SKM-1 (cell line): ENCODE measurements around the gene KCNQ4.

Source experiments
- DNase-seq: peaks from one replicate; lab custom pipeline; 2025; ENCODE audit not compliant: unreplicated experiment; lab: John Stamatoyannopoulos, UW

KCNQ4 gene

DNA sequence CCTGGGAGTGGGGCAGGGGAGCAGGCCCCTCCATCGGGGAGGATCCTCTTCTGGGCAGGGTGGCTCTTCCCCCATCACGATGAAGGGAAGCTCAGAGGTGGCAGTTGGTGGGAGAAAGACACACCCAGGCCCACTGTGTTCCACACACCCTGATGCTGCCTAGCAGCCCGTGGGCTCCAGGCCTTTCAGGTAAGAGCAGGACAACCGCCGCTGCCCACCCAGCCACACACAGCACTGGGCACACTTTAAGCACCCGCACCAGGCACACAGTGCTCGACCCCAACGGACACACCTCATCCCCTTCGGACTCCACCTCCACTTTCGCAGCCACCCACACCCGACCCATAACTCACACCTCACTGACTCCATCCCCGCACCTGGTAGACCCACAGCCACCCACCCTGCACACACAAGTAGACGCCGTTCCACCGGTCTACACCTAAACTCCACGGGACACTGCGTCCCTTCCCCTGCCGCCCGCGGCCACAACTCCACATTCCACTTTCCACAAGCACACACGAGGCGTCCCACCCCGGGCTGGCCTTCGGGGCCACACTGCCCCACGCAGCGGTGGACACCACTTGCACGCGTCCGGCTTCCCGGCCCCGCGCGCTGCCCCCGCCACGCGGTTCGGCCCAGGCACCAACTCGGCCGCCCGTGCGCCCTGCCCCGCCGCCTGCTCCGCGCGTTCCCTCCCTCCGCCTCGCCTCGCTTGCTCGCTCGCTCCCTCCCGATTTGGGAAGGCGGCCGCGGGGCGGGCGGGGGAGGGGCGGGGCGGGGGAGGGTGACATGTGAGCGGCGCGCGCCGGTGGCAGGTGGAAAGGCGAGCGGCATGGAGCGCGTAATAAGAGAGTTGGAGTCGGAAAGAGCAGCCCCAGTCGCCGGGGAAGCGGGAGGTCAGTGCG lies at the start of gene KCNQ4:
Gene KCNQ4 (plus strand): TSS at position 787 of the 905 bp plus-strand sequence. CDS start 307 bp downstream, outside the sequence.
- DNase-seq, result no peak

DNA sequence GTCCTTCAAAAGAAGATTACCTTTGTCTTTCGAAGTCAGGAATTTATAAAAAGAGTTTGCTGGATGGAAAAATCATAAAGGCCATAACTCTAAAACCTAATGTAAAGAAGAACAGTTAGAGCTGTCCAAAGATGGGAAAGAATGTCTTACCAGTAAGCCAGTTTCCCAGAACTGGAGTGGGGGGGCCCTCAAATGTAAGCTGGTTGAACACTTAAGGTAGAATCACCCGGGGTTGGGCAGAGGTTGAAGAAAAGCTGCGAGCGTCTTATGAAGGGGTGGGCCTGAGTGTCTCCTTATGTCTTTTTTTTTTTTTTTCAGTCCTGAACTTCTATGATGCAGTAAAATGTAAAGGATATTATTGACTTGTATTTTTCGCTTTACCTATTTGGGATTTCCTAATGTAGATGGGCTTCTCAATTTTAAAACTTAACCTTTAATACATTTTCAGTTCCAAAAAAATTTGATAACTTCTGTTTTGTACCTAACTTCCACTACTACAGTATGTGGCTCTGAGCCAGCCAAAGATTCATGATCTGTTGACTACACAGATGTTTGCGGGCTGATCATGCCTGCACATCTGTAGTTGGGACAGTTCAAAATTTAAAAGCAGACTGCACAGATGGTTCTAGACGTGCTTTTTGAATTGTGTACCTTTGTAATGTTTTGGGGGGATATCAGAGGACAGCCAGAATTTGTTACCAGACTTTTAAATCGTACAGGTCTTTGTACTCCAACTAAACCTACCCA lies 48.5 kb upstream of the KCNQ4 start:
- no peak for DNase-seq

DNA sequence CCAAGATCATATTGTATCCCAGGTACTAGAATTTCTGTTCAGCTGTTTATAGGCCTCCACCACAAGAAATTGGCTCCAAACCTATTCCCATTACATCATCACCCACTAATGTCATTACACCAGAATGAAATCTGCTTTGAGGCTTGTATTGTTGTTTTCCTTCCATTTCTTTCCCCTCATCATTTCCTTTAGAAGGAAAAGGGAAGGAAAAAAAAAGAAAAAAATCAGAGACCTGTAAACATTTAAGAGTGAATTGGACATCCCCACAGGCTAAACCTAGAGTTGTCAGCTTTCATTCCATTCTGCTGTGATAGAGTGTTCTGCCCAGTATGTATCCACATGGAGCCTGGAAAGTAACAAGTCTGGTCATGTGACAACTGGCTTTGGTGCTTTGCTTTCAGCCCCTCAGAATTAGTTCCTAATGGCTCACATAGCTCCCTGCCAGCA lies 47.5 kb upstream of the KCNQ4 start:
- DNase-seq, result no peak

DNA sequence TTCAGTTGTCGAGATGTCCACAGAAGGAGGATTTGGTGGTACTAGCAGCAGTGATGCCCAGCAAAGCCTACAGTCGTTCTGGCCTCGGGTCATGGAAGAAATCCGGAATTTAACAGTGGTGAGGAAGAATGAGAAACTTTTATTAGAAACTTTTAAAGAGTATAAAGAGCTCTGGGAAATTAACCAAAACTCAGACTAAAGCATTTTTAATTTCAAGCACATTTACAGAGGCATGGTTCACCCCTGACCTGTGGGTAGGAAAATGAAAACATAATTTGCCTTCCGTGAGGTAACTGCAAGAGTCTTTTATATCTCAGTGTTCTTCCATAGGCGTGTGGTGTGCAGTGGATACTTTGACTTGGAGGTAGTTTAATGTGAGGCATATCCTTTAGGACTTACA lies 44.8 kb upstream of the KCNQ4 start:
- no peak for DNase-seq

DNA sequence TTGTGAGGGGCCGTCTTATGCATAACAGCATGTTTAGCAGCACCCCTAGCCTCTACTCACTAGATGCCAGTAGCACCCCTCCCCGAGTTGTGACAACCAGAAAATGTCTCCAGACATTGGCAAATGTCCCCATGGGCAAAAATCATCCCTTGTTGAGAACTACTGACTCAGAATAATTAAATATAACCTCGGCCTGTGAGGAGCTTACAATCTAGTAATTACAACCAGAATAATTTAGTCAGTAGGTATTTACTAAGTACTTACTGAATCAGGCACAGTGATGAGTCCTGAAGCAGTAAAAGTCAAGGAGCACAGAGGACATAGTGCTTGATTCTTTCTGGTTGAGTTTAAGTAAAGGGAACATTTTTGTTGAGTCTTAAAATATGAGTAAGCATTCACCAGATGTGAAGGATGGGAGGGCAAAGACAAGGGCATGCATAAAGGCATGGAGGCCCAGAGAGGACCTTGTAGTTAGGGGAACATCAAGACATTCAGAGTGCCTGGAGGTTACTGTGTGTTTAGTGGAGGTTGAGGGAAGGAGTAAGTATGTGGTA lies 44.1 kb upstream of the KCNQ4 start:
- DNase-seq, result no peak

DNA sequence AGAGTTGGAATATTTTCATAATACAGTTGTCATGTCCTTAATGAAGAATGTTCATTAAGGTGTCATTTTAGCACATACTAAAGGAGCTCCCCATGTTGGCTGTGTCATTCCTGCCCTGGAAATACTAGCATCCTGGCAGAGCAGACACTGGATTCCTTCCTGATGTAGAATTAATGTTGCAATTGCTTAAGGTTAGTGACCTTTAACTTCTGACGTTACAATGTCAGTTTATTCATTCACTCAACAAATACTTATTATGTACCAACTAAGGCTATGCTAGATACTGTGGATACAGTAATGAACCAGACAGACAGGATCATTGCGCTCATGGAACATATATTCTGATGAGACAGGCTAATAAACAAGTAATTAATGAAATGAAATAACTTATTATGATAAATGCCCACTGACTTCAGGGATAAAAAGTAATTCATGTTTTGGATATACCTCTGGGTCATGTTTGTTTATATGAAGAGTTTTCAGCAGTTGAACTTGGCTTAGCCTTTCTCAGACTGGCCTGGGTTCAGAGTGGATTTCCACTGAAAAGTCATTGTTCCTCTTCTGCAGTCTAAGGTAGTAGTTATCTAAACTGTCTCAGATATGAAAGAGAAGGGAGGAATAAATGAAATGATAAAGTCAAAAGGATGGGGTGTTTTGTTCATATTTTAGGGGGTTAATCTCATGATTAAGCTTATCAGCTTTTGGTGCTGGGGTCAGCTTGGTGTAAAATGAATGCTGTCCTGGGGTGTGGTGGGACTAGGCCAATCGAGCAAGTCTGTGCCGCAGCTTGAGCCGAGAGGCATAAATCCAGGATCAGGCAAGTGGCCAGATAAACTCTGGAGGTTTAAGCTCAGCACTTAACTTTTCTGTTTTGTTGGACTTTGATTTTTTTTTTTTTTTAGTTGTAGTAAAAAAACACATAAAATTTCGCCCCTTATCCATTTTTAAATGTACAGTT lies 43.3 kb upstream of the KCNQ4 start:
- no peak for DNase-seq

DNA sequence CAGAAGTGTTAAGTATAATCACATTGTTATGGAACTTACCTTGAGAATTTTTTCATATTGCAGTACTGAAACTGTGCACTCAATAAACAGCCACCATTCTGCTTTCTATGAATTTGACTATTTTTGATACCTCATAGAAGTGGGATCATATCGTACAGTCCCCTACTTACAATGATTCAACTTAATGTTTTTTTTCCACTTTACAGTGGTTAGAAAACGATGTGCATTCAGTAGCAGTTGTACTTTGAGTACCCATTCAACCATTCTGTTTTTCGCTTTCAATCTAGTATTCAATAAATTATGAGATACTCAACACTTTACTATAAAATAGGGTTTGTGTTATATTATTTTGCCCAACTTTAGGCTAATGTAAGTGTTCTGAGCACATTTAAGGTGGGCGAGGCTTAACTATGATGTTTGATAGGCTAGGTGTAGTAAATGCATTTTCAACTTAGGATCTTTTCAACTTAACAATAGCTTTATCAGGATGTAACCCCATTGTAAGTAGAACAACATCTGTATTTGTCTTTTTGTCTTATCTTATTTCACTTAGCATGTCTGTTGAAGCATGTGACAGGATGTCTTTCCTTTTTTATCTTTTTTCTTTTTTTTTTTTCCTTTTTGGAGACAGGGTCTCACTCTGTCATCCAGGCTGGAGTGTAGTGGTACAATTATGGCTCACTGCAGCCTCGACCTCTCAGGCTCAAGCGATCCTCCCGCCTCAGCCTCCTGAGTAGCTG lies 42.4 kb upstream of the KCNQ4 start:
- no peak for DNase-seq

DNA sequence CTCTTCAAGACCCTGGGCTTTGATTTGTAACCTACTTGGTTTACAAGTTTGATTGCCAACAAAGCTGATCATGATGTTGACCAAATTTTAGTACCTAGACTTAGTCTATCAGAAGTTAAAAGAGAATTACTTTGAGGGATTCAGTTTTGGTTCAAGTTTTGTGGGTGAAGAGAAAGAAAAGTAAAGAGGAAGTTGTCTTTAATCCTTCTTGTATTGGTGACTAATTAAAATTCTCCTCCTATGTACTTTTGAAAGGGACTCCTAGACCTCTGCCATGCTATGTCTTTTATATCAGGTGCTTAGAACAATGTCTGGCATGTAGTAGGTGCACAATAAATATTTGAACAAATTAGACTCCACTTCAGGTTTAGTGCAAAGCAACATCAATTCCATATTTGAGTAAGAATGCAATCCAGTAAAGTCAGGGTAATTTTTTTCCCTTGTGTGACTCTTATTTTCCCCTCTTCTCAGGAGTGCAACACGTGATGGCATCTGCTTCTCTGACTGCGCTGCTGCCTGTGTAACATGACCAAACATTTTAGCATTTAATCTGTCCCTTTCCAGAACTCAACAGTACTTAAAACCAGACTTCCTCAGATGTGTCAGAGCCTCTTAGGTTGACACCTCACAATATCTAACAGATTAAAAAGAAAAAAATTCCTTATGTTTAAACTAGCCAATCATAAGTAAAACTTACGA lies 41.1 kb upstream of the KCNQ4 start:
- DNase-seq, result no peak

DNA sequence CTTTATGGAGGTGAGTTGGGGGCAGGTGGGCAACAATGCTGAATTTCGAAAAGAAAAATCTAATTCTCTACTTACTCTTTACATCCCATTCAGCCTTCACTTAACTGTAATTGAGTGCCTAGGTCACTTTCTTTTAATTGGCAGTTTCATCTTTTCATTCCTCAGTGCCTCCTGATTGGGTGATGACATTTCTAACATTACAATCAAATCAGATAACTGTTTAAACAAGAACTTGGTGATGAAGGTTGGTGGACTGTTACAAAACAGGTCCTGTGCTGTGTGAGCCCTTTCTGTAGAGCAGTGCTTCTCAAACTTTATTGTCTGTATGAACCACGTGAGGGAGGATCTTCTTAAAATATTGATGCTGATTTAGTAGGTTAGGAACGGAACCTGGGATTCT lies 40.1 kb upstream of the KCNQ4 start:
- DNase-seq, result no peak

DNA sequence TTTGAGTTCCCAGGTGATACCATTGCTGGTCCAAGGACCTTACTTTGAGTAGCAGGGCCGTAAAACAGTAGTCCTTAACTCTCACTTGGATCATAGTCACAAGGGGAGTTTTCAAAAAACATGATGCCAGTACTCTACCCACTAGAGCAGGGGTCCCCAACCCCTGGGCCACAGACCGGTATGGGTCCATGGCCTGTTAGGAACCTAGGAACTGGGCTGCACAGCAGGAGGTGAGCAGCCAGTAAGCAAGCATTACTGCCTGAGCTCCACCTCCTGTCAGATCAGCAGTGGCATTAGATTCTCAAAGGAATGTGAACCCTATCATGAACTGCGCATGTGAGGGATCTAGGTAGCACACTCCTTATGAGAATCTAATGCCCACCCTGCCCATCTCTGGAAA lies 39.7 kb upstream of the KCNQ4 start:
- DNase-seq, result no peak

DNA sequence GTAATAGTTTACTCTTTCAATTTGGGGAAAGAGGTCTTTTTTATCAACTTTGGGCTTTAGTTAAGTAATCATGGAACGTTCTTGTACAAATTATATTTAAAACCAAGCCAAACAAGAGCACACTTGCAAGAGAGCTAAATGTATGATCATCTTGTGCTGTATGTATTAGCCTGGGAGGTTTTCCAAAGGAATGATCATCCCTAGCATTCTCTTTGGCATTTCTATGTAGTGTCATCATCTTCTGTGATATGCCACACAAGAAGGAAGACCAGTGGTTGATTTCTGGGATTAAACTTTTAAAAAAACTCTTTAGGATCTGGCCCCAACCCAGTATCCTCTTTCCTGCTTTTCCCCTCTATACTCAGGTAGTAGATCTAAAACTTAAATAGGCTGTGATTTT lies 38.4 kb upstream of the KCNQ4 start:
- no peak for DNase-seq

DNA sequence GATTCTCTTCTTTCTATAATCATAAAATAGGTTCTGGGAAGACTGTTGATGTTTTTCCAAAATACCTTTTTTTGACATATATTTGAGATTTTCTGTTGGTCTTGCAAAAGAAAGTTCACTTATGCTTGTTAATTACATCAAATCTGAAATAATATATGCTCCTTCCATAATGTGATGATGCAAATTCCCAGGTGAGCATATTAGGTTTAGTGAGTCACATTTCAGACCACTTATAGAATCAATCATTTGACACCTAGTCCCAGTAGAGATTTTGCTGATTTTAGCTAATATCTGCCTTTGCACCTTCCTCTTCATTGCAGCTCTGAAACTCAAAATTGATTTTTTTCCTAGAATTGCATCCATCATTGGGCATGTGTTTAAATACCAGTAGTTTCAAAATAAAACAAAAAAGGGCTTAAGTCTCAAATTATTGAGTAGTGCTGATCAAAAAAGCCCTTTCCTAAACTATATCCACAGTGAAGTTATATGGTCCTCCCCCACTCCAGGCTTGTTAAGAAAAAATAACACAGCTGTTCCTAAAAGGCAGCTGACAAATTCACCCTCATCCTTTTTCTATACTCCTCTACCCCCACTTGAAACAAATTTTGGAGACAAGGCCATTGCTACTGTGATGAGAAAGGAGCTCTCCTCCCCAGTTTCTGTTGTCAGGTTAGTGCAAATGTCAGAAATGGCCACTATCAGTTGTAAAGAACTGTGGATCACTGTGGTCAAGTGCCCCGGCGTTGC lies 37.1 kb upstream of the KCNQ4 start:
- DNase-seq, result no peak

DNA sequence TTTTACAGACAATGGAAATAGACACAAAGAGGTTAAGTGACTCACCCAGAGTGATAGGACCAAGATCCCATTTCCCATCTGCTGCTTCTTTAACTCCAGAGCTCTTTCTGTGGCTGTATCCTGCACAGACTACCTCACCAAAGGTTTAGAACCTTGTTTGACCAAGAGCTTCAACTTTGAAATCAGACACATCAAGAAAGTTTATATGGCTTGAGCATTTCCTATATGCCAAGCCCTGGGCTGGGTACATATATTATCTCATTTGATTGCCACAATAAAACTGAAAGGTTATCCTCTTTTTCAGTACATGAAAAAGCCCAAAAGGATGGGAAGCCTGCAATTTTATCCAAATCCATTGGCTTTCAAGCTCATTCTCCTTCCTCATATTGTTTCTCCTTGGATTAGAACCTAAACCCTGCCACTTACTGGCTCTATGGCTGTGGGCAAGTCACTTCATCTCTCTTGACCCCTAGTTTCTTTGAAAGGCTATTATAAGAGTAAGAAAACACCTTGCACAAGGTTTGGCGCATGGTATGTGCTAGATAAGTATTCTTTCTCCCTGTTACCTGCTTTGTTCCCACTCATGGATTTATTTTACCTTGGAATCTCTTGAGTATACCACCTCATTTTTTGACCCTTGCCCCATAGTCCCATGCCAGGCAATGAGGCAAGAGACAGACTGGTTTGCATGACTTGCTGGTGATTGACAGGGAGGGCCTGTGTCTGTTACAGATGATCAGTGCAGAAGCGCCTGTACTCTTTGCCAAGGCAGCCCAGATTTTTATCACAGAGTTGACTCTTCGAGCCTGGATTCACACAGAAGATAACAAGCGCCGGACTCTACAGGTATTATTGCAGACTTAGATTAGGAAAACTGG lies 34.5 kb upstream of the KCNQ4 start:
- DNase-seq, result no peak

DNA sequence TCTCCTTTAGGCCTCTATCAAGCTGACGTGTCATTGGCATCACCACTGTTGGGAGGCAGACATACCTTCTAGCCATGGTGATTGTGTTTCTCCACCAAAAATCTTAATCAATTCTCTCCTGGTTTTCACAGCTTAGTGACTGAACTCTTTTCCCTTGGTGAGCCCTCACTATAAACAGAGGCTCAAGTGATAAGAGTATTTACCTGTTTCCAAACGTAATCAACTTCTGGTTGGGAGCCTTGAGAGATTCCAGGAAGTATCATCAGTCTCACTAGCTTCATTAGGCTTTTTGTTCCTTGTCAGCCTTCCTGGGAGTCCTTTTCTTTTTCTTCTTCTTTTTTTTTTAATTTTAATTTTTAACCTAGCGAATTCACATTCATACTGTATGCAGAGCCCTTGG lies 33.8 kb upstream of the KCNQ4 start:
- no peak for DNase-seq

DNA sequence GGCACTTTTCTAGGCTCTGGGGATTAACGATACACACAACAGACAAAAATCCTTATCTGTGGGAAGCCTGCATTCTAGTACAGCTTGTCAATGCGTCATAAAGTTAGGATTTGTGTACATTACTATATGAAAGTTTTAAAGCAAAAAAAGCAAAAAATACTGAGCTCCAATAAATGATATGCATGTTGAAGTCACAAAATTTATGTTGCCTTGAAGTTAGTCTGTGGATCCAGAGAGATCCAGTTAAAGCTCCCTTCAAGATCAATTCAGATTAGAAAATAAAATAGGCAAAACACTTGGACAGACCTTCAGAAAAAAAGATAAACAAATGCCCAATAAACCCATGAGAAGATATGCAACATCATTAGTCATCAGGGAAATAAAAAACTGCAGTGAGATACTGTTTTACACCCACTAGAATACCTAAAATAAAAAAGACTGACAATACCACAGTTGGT lies 33.1 kb upstream of the KCNQ4 start:
- no peak for DNase-seq

DNA sequence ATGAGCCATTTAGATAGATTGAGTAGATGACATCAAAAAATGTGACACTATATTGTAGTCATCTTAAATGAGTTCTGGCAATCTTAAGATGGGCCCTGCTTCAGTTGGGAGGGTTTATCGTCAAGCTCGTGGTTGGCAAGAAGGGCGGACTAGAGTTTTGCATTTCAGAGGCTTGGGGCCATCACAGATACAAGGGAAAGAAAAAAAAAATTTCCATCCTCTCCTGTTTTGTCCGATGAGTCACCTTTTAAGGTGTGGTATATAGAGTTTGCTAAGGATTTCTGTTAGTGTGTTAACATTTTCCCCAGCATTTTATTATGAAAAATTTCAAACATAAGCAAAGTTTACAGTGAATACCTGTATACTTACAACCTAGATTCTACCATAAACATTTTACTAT lies 31.8 kb upstream of the KCNQ4 start:
- no peak for DNase-seq

DNA sequence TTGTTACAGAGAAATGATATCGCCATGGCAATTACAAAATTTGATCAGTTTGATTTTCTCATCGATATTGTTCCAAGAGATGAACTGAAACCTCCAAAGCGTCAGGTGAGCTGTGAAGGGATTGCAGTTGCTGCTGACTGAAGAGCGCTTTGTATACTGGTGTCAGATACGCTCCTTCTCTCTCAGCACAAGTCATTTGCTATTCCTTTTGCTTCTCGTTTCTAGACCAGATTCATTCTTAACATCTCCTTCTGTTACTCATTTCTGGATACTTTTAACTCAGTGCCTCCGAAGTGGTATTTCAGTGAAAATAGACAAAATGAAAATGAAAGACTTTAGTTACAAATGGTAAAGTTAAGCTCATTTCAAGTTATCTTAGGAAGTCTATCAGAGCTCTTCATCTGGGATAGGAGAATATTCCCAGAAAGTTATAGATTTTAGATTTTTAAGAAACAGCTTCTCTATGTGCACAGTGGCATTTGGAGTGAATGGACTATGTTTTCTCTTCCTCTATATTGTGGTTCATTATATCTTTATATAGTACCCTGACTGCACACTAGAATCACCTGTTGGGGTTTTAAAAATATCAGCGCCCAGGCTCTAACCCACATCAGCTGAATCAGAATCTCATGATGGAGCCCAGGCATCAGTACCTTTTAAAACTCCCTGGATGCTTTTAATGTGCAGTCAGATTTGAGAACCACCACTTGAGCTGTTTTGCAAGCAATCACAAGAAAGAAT lies 30.3 kb upstream of the KCNQ4 start:
- DNase-seq, result no peak
